Endothelial cell of umbilical vein (primary cell): ENCODE data around the gene HSD3B1. TPM values are rescaled to one million over a fixed set of nuclear protein-coding genes. Genes with fewer than 3 reads are reported as not detected.

Experiments used
- Bru-seq: library from RNA; stranded (reverse); fragments of 400-500 nt; gene quantifications from one replicate; lab custom pipeline; 2021; lab: Mats Ljungman, UMichigan
- BruChase-seq, 2 experiments: library from RNA; stranded (reverse); fragments of 400-500 nt; gene quantifications; one replicate each; lab custom pipeline; 2021; lab: Mats Ljungman, UMichigan
- BruUV-seq: library from RNA; stranded (reverse); fragments of 400-500 nt; replicated peaks from 2 replicates; lab custom pipeline; 2021; lab: Mats Ljungman, UMichigan
- CTCF ChIA-PET: fragments of 300-600, 350-600 bp; sonication (Branson Sonifier 250); formaldehyde crosslinking; loops from one replicate; lab custom pipeline; 2021; ENCODE audit warnings: antibody characterized with exemption, inconsistent platforms; lab: Charles Lee
- POLR2A ChIA-PET: fragments of 300-600, 350-600 bp; sonication (Branson Sonifier 250); formaldehyde crosslinking; loops from one replicate; lab custom pipeline; 2021; ENCODE audit warnings: antibody characterized with exemption, inconsistent platforms; lab: Charles Lee
- DNase-seq: peaks from one replicate; pipeline ENCODE4 v3.0.0-alpha.2; 2011; ENCODE audit warnings: low read depth, low spot score
- FAIRE-seq: peaks from 2 replicates; lab custom pipeline; 2011; peaks lifted over from hg19 to GRCh38; lab: Jason Lieb, UNC
- H2AFZ ChIP-seq: 2 replicates; pipeline ENCODE4 v1.6.0; 2012; ENCODE audit warnings: low read depth, low read length, control low read depth, inconsistent platforms
- H3K27ac ChIP-seq: 2 replicates; pipeline ENCODE4 v1.5.1; 2011; ENCODE audit warnings: low read depth, mild to moderate bottlenecking, control low read depth, low read length, moderate library complexity; ENCODE audit not compliant: insufficient read depth
- H3K27me3 ChIP-seq, 2 experiments: 2 replicates each; pipeline versions ENCODE4 v1.6.0 to v1.6.1; 2011; ENCODE audit warnings: low read length in 2 of 2, mixed read lengths in 1 of 2; ENCODE audit not compliant: control insufficient read depth in 2 of 2, insufficient read depth in 2 of 2
- H3K36me3 ChIP-seq, 2 experiments: 2 replicates in 1 of 2; 3 replicates in 1 of 2; pipeline ENCODE4 v1.5.1; 2011; ENCODE audit warnings: low read length in 2 of 2, mild to moderate bottlenecking in 1 of 2, moderate library complexity in 1 of 2; ENCODE audit not compliant: control insufficient read depth in 2 of 2, insufficient read depth in 2 of 2; ENCODE audit errors: extremely low read depth in 1 of 2
- H3K4me1 ChIP-seq: 3 replicates; pipeline ENCODE4 v1.5.1; 2011; ENCODE audit warnings: mild to moderate bottlenecking, low read length; ENCODE audit not compliant: control insufficient read depth, insufficient read depth; ENCODE audit errors: extremely low read depth
- H3K4me2 ChIP-seq: 2 replicates; pipeline ENCODE4 v1.6.1; 2011; ENCODE audit warnings: low read length, control low read depth, mixed read lengths; ENCODE audit not compliant: insufficient read depth
- H3K4me3 ChIP-seq, 3 experiments: fragments of 200-600 bp in 1 of 3; sonication (generic), shearing (Covaris generic) in 1 of 3; replicated peaks in 1 of 3; 2 replicates each; pipeline ENCODE4 v1.5.1; 2011 to 2016; ENCODE audit warnings: control low read depth in 3 of 3, low read length in 3 of 3, mild to moderate bottlenecking in 2 of 3, inconsistent platforms in 1 of 3, low read depth in 1 of 3, moderate library complexity in 1 of 3; ENCODE audit not compliant: insufficient read depth in 1 of 3
- H3K79me2 ChIP-seq: 2 replicates; pipeline ENCODE4 v1.6.0; 2012; ENCODE audit warnings: low read length, inconsistent platforms; ENCODE audit not compliant: control insufficient read depth, insufficient read depth
- H3K9ac ChIP-seq: replicated peaks from 2 replicates; pipeline ENCODE3; 2011; ENCODE audit warnings: low read length, control low read depth; ENCODE audit not compliant: insufficient read depth; ENCODE audit errors: extremely low read depth
- H3K9me1 ChIP-seq: replicated peaks from 3 replicates; pipeline ENCODE4 v1.6.0; 2011; ENCODE audit warnings: mild to moderate bottlenecking, low read length; ENCODE audit not compliant: control insufficient read depth, insufficient read depth; ENCODE audit errors: extremely low read depth
- H3K9me3 ChIP-seq: replicated peaks from 2 replicates; pipeline ENCODE4 v1.5.1; 2012; ENCODE audit warnings: low read length, inconsistent platforms; ENCODE audit not compliant: control insufficient read depth, insufficient read depth
- H4K20me1 ChIP-seq: replicated peaks from 2 replicates; pipeline ENCODE3; 2011; ENCODE audit warnings: mild to moderate bottlenecking, low read length; ENCODE audit not compliant: control insufficient read depth, insufficient read depth; ENCODE audit errors: extremely low read depth
- FOS ChIP-seq: IDR thresholded peaks from 2 replicates; pipeline ENCODE4 v1.6.1; 2011; ENCODE audit warnings: mild to moderate bottlenecking, low read length, moderate library complexity, borderline replicate concordance; ENCODE audit not compliant: insufficient read depth
- GATA2 ChIP-seq: IDR thresholded peaks from 2 replicates; pipeline ENCODE4 v1.7.0; 2011; ENCODE audit warnings: low read depth, mild to moderate bottlenecking, moderate library complexity, mixed read lengths, low read length; ENCODE audit not compliant: insufficient read length, insufficient read depth
- JUN ChIP-seq: IDR thresholded peaks from 2 replicates; pipeline ENCODE4 v1.6.1; 2011; ENCODE audit warnings: borderline replicate concordance, low read depth; ENCODE audit not compliant: insufficient read length, insufficient read depth
- POLR2A ChIP-seq: IDR thresholded peaks from 2 replicates; pipeline ENCODE4 v1.6.1; 2012; ENCODE audit warnings: low read depth, mild to moderate bottlenecking, control low read depth, low read length
- POLR2AphosphoS5 ChIP-seq: IDR thresholded peaks from 2 replicates; pipeline ENCODE4 v1.6.1; 2012; ENCODE audit warnings: low read depth, mild to moderate bottlenecking, control low read depth, low read length, moderate library complexity; ENCODE audit not compliant: insufficient read depth
- dilution Hi-C: fragments of 300-500 bp; cut with MboI; formaldehyde crosslinking; loops from one replicate; pipeline ENCODE4 v1.15.0; 2019; ENCODE audit warnings: low sequenced_read_pairs; ENCODE audit not compliant: extremely low pct_ligation_motif_present
- intact Hi-C: fragments of 100-400 bp; cut with micrococcal nuclease; formaldehyde crosslinking; loops from one replicate; pipeline ENCODE4 v1.10.0; 2022
- long read RNA-seq: library from polyadenylated mRNA; stranded (forward); transcript quantifications from one replicate; pipeline ENCODE4 v2.0.0, GENCODE V29; 2021
- polyA minus RNA-seq, 3 experiments: library from RNA; depleted of rRNA, polyadenylated mRNA; stranded (reverse); fragments of >200 nt; gene quantifications; 1 replicate in 1 of 3; 2 replicates in 2 of 3; pipeline ENCODE4 v1.2.3, GENCODE V29; 2011
- polyA plus RNA-seq, 4 experiments: library from polyadenylated mRNA; depleted of rRNA in 3 of 4; stranded (reverse) in 3 of 4; unstranded in 1 of 4; fragments of >200 nt; gene quantifications; 2 replicates each; pipeline versions ENCODE4 v1.2.1 to v1.2.3, GENCODE V29; 2011 to 2012; ENCODE audit warnings: missing spikeins in 1 of 4
- total RNA-seq: library from RNA; stranded (reverse); gene quantifications from 2 replicates; pipeline ENCODE4 v1.2.3, GENCODE V29; 2021

HSD3B1 gene
- total RNA-seq (not detected in 2 replicates), polyA plus RNA-seq (not detected in 2 replicates), polyA minus RNA-seq (not detected in 2 replicates), Bru-seq, nascent RNA (not detected), BruChase-seq, experiment 1, labeled RNA remaining after a 6-hour chase (not detected), BruChase-seq, experiment 2, labeled RNA remaining after a 2-hour chase (not detected)
- polyA plus RNA-seq (2011; cell fraction: cytosol; rRNA removed), result not detected in 2 replicates
- not detected in 2 replicates for polyA plus RNA-seq (2011; cell fraction: nucleus; rRNA removed)
- polyA plus RNA-seq (2012), result not detected in 2 replicates
- polyA minus RNA-seq (2011; cell fraction: cytosol; rRNA and poly(A)+ RNA removed), result not detected
- polyA minus RNA-seq (2011; cell fraction: nucleus; rRNA and poly(A)+ RNA removed), result not detected in 2 replicates
- long read RNA-seq, result 0 reads

- Histone ChIP-seq H3K36me3 (no peaks in the 10 kb centered on the region), H3K27me3 (no peaks in the 10 kb centered on the region), H3K9me1 (no peaks in the 10 kb centered on the region), H3K79me2 (no peaks in the 10 kb centered on the region), H3K4me3 (no peak within 1 kb of the TSS), H3K4me1 (no peaks in the 10 kb centered on the region), H3K4me2 (no peak within 1 kb of the TSS), H4K20me1 (no peaks in the 10 kb centered on the region), H3K9me3 (no peaks in the 10 kb centered on the region), H3K27ac (no peak within 1 kb of the TSS), H3K9ac (no peak within 1 kb of the TSS), H2AFZ (no peak within 1 kb of the TSS)
- intact Hi-C loops, result no loop called here
- DNase-seq (no peak), FAIRE-seq (no peak)
- dilution Hi-C loops, result no loop called here
- ChIA-PET POLR2A (no interaction called here), CTCF (no interaction called here)
- BruUV-seq, result no TSS peak
- TF ChIP-seq FOS (no peak), JUN (no peak)
Measured at GRCh38 chr1:119506941-119507340, at the start of gene HSD3B1. TSS of gene HSD3B1 (plus strand) at chr1:119507210. CDS start at chr1:119507477, 267 bp downstream.

- H3K4me2 ChIP-seq, result no peak overlapping the region
- intact Hi-C loops, result no loop called here
- H4K20me1 ChIP-seq, result no peaks in the 10 kb centered on the region
- POLR2A ChIA-PET, result no interaction called here
- H3K9me3 ChIP-seq, result no peaks in the 10 kb centered on the region
- no peak overlapping the region for H3K9ac ChIP-seq
- H3K79me2 ChIP-seq, result no peaks in the 10 kb centered on the region
- H3K27me3 ChIP-seq, result no peaks in the 10 kb centered on the region
- no peaks in the 10 kb centered on the region for H3K4me1 ChIP-seq
- TF ChIP-seq FOS (no peak), POLR2AphosphoS5 (no peak), POLR2A (no peak), GATA2 (no peak)
- FAIRE-seq (no peak), DNase-seq (no peak)
- BruUV-seq, result no TSS peak
- CTCF ChIA-PET, result no interaction called here
- H3K9me1 ChIP-seq, result no peaks in the 10 kb centered on the region
- dilution Hi-C loops, result no loop called here
- no peak overlapping the region for H3K27ac ChIP-seq
- no peak overlapping the region for H2AFZ ChIP-seq
- no peak overlapping the region for H3K4me3 ChIP-seq
- no peaks in the 10 kb centered on the region for H3K36me3 ChIP-seq
Measured at GRCh38 chr1:119462964-119463363, 44.0 kb upstream of the HSD3B1 start.
